ENCODE measurements around the gene ATRNL1. TPM values are rescaled to one million over a fixed set of nuclear protein-coding genes. Genes with fewer than 3 reads are reported as not detected.

ATRNL1 gene
- total RNA-seq, 2 experiments from 2014 or later, result not detected

GRCh38 chr10:115814542-115814941 is 721.4 kb downstream of the ATRNL1 start:
- H3K4me2 ChIP-seq (ENCODE audit: low read length), result no peak overlapping the region
- H3K79me2 ChIP-seq (ENCODE audit: insufficient read depth, low read depth, low read length), result no peaks in the 10 kb centered on the region
- no peaks in the 10 kb centered on the region for H3K36me3 ChIP-seq (ENCODE audit: insufficient read depth, low read length)
- H4K20me1 ChIP-seq (ENCODE audit: insufficient read depth, low read length), result no peaks in the 10 kb centered on the region
- no peaks in the 10 kb centered on the region for H3K9me3 ChIP-seq (ENCODE audit: low read length)
- no peaks in the 10 kb centered on the region for H3K9me2 ChIP-seq (ENCODE audit: insufficient read depth, low read length)
- no peak overlapping the region for H3K4me3 ChIP-seq (ENCODE audit: low read depth, low read length, poor library complexity, severe bottlenecking)
- no peak overlapping the region for H2AFZ ChIP-seq (ENCODE audit: low read length)
- no peaks in the 10 kb centered on the region for H3K4me1 ChIP-seq (ENCODE audit: insufficient read depth, low read length, poor library complexity, severe bottlenecking)
- BruUV-seq (replicated peaks), result no TSS peak
- TF ChIP-seq CTCF (conservative IDR thresholded peaks at IDR 0.05; ENCODE audit: low read length) (no peak), EZH2phosphoT487 (IDR thresholded peaks at IDR 0.05; ENCODE audit: borderline replicate concordance, low read depth, low read length) (no peak)
- ChIA-PET POLR2A (no interaction called here), CTCF (ENCODE audit: unreplicated experiment) (no interaction called here)
- no peak overlapping the region for H3K27ac ChIP-seq (ENCODE audit: low read depth, low read length, poor library complexity, severe bottlenecking)
- intact Hi-C loops (cut with micrococcal nuclease; ENCODE audit: unreplicated experiment), result no loop called here
- DNase-seq (ENCODE audit: low spot score), result no peak

DNA sequence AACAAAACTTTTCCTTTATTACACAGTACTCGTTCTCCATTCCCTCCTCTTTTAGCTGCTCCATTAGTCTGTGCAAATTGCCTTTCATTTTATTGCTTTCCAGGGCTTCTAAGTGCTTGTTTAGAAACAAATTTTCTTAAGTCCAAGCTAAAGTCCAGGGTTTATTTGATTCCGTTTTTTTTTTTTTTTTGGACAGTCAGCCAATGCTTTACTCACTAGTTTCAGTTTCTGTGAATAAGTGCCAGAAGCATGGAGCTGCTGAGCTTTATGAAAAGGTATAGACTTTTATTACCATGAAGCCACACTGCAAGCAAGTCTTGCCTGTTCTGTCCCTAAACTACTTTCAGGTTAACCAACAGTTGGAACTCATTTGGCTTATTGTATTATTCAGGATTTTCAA is 724.8 kb downstream of the ATRNL1 start:
- BruUV-seq (replicated peaks), result no TSS peak
- intact Hi-C loops (cut with micrococcal nuclease; ENCODE audit: unreplicated experiment), result no loop called here
- CTCF ChIA-PET (ENCODE audit: unreplicated experiment), result no interaction called here

DNA sequence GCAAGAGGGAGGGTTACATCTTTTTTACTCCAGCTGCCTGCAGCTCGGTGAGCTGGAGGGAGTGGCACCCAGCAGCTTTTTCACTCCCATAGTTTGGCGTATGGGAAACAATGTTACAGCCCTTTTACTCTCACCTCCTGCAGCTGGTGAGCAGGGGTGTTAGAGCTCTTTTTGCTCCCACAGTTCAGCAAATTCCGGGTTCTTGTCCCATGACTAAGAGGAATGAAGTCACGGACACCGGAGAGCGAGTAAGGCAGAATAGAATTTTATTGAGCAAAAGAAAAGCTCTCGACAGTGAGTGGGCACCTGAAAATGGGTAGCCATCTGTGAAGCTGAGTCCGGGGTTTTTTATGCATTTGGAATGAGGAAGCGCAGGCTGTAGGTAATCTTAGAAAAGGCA is 733.2 kb downstream of the ATRNL1 start:
- H3K4me2 ChIP-seq (ENCODE audit: low read length), result no peak overlapping the region
- H4K20me1 ChIP-seq (ENCODE audit: insufficient read depth, low read length), result no peaks in the 10 kb centered on the region
- H2AFZ ChIP-seq (ENCODE audit: low read length), result no peak overlapping the region
- no peak for DNase-seq (ENCODE audit: low spot score)
- H3K36me3 ChIP-seq (ENCODE audit: insufficient read depth, low read length), result no peaks in the 10 kb centered on the region
- H3K9me2 ChIP-seq (ENCODE audit: insufficient read depth, low read length), result no peaks in the 10 kb centered on the region
- TF ChIP-seq CTCF (conservative IDR thresholded peaks at IDR 0.05; ENCODE audit: low read length) (no peak), EZH2phosphoT487 (IDR thresholded peaks at IDR 0.05; ENCODE audit: borderline replicate concordance, low read depth, low read length) (no peak)
- no peak overlapping the region for H3K27ac ChIP-seq (ENCODE audit: low read depth, low read length, poor library complexity, severe bottlenecking)
- no peaks in the 10 kb centered on the region for H3K4me1 ChIP-seq (ENCODE audit: insufficient read depth, low read length, poor library complexity, severe bottlenecking)
- no peaks in the 10 kb centered on the region for H3K79me2 ChIP-seq (ENCODE audit: insufficient read depth, low read depth, low read length)
- no peak overlapping the region for H3K4me3 ChIP-seq (ENCODE audit: low read depth, low read length, poor library complexity, severe bottlenecking)
- H3K9me3 ChIP-seq (ENCODE audit: low read length), result no peaks in the 10 kb centered on the region
- intact Hi-C loops (cut with micrococcal nuclease; ENCODE audit: unreplicated experiment), result no loop called here
- ChIA-PET POLR2A (no interaction called here), CTCF (ENCODE audit: unreplicated experiment) (no interaction called here)
- no TSS peak for BruUV-seq (replicated peaks)

More for the DNA sequence above, 724.8 kb downstream of the ATRNL1 start:
- TF ChIP-seq EZH2phosphoT487 (IDR thresholded peaks at IDR 0.05; ENCODE audit: borderline replicate concordance, low read depth, low read length) (no peak), CTCF (conservative IDR thresholded peaks at IDR 0.05; ENCODE audit: low read length) (no peak)
- Histone ChIP-seq H3K4me2 (ENCODE audit: low read length) (no peak overlapping the region), H3K36me3 (ENCODE audit: insufficient read depth, low read length) (no peaks in the 10 kb centered on the region), H3K4me3 (ENCODE audit: low read depth, low read length, poor library complexity, severe bottlenecking) (no peak overlapping the region), H3K4me1 (ENCODE audit: insufficient read depth, low read length, poor library complexity, severe bottlenecking) (no peaks in the 10 kb centered on the region), H3K27ac (ENCODE audit: low read depth, low read length, poor library complexity, severe bottlenecking) (no peak overlapping the region), H3K79me2 (ENCODE audit: insufficient read depth, low read depth, low read length) (no peaks in the 10 kb centered on the region), H2AFZ (ENCODE audit: low read length) (no peak overlapping the region), H3K9me2 (ENCODE audit: insufficient read depth, low read length) (no peaks in the 10 kb centered on the region), H4K20me1 (ENCODE audit: insufficient read depth, low read length) (no peaks in the 10 kb centered on the region), H3K9me3 (ENCODE audit: low read length) (no peaks in the 10 kb centered on the region)
- no peak for DNase-seq (ENCODE audit: low spot score)
- POLR2A ChIA-PET, result interaction anchor here (0.6 kb wide), 1 partner anchor 93 kb away, joined by 3 read pairs; no protein-coding TSS in a partner anchor
